GM18526 (cell line): ENCODE results near the gene PVALEF.

ENCODE experiments used
- POLR2A ChIP-seq: IDR thresholded peaks from 3 replicates; pipeline ENCODE4 v1.6.1; 2011; ENCODE audit not compliant: insufficient read length; ENCODE audit errors: extremely low read depth

Gene PVALEF

GRCh38 chr17:81165246-81166032, at the start of gene PVALEF:
TSS of gene PVALEF (plus strand) at chr17:81165507. CDS start at chr17:81181227, 15,720 bp downstream.
- no peak for TF ChIP-seq POLR2A

DNA sequence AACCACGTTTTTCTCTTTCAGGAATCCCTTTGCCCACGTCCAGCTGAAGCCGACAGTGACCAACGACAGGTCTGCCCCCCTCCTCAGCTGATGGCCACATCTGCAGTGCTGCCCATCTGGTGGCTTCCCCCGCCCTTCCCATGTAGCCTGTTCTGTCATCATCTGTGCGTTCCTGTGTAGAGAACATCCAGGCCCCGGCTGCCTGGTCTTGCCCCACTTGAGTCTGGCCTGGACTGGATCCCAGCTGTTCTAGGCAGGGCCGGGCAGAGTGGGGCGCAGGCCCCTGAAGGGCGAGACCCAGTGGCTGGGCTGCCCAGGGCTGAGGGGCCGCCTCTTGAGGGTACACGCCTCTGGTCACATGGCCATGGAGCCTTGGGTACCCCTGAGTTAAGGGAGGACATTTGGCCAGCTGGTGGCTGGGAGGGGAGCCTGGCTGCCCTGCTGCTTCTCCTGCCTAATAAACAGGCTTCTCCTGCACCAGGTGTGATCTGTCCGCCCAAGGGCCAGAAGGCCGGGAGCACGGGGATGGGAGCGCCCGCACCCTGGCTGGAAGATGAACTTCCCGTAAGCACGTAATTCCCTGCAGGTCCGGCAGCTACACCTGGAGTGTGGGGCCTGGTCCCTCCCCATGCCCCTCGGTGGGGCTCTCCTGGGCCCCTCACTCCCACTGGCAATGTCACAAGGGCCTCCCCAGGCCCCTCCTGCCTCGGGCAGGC, 49.4 kb upstream of the PVALEF start:
- TF ChIP-seq POLR2A: no peak

DNA sequence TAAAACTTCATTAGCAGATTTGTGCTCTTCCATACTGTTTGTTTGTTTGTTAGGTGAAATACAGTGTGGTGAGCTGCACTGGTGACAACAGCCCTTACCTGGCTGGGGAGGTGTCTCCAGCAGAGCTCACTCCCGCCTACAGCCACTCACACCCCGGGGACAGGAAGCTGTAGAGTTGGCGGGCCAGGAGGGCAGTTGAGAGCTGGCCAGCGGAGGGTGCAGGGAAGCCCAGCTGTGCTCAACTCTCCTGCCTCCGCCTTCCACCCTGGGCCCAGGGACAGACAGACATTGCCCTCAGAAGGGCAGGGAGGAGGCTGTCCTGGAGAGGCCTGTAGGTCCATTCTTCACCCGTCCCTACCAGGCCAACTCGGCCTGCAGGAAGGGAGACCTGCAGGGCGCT, 48.6 kb upstream of the PVALEF start:
- no peak for TF ChIP-seq POLR2A

GRCh38 chr17:81117672-81118198, 47.6 kb upstream of the PVALEF start:
- no peak for TF ChIP-seq POLR2A

GRCh38 chr17:81118308-81119221, 46.7 kb upstream of the PVALEF start:
- no peak for TF ChIP-seq POLR2A

- TF ChIP-seq POLR2A: no peak
Measured at GRCh38 chr17:81119223-81120148, 45.8 kb upstream of the PVALEF start.

- TF ChIP-seq POLR2A: no peak
Measured at GRCh38 chr17:81120149-81120484, 45.2 kb upstream of the PVALEF start.

DNA sequence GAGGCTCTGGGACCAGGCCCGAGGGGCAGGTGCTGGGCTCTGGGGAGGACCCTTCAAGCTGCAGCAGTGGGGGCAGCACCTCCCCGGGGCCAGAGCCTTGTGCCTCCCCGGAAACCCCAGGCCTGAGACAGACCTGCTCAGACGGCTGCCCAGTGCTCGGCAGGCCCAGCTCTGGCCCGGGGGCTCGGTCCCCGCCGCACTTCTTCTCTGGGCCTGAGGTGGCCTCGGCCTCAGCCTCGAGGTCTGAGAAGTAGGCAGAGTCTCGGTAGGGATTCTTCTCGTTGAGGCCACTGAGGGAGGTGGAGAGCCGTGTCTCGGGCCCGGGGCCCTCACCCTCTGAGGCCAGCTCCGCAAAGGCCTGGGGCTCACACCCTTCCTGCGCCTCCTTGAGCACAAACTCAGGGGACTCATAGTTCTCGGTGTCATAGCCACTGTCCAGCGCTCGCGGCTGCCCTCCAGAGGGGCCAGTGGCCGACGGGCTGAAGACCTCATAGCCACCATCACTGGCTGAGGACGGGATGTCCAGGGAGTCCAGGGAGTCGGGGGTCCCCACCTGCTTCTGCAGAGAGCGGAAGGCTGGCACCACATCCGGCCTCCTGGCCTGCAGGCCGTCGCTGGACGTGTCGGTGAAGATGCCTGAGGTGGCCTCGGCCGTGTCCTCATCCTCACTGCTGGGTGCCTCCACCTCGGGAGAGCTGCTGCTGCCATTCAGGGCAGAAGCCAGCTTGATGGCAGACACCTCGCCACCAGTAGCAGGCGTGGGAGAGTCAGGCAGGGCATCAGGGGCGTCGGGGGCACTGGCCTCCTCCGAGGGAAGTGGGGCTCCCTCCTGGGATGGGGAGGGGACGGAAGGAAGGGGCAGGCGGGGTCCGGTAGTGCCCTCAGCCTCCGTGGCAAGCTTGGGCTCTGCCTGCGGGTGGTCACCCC, 44.3 kb upstream of the PVALEF start:
- TF ChIP-seq POLR2A: no peak

- TF ChIP-seq POLR2A: no peak
Measured at GRCh38 chr17:81121841-81122733, 43.2 kb upstream of the PVALEF start.

- TF ChIP-seq POLR2A: no peak
Measured at GRCh38 chr17:81123052-81124048, 42.0 kb upstream of the PVALEF start.

DNA sequence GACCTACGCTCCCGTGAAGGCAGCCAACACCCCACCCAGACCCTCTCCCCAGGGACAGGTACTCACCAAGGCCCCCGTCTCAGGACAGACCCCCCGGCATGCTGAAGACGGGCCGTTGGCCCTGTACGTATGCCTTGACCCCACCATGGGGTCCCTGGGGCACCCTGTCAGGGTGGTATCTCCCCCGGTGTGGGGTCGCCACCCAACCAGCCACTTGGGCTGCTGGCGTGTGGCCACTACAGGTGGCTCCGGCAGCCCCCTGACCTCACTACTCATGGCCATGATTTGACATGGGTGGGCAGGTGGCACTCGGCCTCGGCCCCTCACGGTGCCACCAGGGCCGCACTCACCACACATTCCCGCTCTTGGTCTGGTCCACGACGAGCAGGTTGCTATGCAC, 40.9 kb upstream of the PVALEF start:
- no peak for TF ChIP-seq POLR2A
